ENCODE results near the gene CYP4B1.
A peak's percentile ranks its signal among the peaks of the same experiment; 100 is the strongest.
"Not testable (repeated sequence)": the region's sequence is repeated elsewhere in the genome, so short reads cannot be mapped to it uniquely, and the experiment has no call there.

CYP4B1 gene

DNA sequence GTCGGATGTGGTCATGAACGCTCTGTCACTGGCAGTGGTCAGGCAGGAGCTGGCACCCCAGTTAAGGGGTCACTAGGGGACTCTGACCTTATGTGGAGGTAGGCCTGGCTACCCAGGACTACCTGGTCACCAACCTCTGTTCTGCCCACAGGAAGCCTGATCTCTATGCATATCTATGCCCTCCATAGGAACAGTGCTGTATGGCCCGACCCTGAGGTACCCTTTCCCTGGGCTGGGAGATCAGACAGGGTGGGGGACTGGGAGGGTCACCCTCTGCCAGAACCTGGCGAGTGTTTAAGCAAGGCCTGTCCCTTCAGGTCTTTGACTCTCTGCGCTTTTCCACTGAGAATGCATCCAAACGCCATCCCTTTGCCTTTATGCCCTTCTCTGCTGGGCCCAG lies 19.0 kb downstream of the CYP4B1 start:
- no peak for DNase-seq

DNA sequence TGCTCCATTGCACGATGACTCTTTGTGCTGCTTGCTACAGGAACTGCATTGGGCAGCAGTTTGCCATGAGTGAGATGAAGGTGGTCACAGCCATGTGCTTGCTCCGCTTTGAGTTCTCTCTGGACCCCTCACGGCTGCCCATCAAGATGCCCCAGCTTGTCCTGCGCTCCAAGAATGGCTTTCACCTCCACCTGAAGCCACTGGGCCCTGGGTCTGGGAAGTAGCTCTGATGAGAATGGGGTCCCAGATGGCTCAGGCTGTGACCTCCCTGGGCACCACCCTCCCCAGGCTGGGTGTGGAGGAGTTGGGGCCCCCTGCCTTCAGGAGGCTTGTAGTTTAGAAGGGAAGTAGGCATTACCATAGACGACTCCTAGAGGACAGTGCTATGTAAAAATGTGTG lies 19.7 kb downstream of the CYP4B1 start:
- no peak for DNase-seq

DNA sequence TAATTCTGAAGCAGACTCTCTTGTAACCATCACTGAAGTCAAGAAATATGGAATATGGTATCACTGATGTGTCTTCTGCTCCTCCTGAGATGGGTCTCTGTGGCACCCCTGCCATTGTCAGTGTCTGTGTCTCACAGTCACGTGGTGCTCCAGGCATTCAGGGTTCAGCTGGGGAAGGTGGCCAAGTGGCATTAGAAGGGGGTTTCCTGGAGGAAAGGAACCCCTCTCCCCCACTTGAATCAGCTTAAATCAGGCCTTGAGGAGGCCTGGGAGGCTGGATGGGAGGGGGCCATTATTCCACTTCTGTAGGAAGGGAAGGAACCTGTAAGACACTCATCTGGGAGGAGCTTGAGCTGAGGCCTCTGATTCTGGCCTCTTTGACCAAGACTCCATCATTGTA lies 20.5 kb downstream of the CYP4B1 start:
- DNase-seq: no peak

DNA sequence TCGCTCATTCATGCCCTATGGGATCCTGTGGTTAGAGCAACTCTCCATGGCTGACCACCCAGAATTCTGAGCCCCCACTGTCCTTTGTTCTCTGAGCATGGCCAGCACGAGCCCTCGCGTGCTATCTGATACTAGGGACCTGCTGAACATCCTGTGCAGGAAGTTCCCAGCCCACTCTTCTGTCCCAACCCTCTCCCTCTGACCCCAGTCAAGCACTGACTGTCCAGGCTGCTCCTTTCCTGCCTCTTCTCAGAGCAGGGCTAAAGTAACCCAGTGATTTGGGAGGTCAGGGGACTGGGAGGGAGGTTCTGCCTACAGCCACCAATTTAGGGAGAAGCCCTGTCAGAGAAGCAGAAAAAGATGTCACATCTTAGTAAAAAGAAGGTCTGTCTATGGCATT lies 21.2 kb downstream of the CYP4B1 start:
- no peak for DNase-seq

DNA sequence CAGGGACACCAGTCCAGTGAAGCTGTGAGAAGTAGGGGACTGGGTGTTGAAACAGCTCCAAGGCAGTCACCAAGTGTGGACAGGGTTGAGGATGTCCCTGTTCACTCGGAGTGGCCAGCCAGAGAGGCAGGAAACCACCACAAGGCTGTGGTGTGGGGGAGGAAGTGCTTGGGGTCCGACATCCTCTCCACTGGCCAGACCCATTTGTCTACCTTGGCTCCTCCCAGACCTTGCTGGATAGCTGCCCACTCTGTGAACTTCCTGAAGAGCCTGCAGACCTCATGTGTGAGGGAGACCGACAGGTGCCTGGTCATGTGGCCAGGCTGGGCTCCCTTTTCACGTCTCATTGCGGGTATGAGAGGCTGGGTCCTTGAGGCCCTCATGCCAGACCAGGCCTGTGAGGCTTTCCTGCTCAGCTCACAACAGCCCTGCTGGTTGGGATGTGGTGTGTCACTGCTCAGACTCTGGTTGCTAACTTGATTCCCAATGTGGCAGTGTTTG lies 21.8 kb downstream of the CYP4B1 start:
- no peak for DNase-seq

DNA sequence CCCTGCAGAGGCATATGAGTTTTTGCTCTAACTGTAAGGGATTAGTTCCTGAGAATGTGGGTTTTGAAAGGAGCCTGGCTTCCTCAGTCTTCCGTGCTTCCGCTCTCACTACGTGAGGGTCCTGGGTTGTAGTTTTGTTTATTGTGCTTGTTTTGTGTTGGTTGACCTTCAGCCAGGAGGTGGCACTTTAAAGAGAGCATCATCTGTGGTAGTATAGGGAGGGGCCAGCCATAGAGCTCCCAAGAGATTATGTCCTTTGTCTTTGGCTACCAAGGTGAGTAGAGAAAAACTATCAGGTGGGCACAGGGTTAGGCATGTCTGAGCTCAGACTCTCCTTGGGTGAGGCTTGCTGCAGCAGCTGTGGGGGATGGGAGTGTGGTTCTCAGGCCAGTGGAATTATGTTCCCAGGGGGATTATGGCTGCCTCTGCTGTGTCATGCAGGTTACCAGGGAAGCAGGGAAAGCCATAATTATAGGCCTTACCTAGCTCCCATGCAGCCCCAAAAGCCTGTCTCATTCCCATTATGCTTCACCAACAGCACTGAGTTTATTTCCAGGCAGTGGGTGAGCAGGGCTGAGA lies 23.5 kb downstream of the CYP4B1 start:
- peak; percentile 75 for DNase-seq

DNA sequence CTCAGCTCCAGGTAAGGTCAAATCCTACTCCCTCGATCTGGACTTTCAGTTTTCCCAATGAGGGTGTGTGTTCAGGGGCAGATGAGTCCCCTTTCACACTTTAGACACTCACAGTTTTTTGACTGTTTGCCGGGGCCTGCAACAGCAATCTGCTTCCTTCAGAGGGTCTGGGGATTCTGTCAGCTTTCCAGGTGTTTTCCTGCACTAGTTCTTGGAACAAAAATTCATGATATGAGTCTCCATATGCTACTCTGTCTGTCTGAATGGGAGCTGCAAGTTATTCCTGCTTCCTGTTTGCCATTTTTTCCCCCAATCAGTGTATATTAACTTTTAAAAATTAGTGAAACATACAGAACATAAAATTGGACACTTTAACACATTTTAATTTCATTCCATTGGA lies 24.3 kb downstream of the CYP4B1 start:
- peak; percentile 19 for DNase-seq

DNA sequence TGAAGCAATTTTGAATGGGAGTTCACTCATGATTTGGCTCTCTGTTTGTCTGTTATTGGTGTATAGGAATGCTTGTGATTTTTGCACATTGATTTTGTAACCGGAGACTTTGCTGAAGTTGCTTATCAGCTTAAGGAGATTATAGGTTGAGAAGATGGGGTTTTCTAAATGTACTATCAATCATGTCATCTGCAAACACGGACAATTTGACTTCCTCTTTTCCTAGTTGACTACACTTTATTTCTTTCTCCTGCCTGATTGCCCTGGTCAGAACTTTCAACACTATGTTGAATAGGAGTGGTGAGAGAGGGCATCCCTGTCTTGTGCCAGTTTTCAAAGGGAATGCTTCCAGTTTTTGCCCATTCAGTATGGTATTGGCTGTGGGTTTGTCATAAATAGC lies 28.0 kb downstream of the CYP4B1 start:
- DNase-seq: not testable (repeated sequence)

DNA sequence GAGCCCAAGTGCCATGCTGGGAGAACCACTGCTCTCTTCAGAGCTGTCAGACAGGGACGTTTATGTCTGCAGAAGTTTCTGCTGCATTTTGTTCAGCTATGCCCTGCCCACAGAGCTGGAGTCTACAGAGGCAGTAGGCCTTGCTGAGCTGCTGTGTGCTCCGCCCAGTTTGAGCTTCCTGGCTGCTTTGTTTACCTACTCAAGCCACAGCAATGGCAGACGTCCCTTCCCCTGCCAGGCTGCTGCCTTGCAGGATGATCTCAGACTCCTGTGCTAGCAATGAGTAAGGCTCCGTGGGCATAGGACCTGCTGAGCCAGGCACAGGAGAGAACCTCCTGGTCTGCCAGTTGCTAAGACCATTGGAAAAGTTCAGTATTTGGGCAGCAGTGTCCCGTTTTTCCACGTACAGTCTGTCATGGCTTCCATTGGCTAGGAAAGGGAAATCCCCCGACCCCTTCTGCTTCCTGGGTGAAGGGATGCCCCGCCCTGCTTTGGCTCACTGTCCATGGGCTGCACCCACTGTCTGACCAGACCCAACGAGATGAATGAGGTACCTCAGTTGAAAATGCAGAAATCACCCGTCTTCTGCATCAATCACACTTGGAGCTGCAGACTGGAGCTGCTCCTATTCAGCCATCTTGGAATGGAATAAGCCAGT lies 31.9 kb downstream of the CYP4B1 start:
- DNase-seq: no peak

DNA sequence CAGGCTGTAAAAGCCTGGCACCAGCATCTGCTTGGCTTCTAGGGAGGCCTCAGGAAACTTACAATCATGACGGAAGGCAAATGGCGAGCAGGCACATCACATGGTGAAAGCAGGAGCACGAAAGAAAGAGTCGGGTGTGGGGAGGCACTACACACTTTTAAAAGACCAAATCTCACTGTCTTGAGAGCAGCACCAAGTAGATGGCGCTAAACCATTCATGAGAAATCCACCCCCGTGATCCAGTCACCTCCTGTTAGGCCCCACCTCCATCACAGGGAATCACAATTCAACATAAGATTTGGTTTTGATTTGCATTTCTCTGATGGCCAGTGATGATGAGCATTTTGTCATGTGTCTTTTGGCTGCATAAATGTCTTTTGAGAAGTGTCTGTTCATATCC lies 36.6 kb downstream of the CYP4B1 start:
- not testable (repeated sequence) for DNase-seq

DNA sequence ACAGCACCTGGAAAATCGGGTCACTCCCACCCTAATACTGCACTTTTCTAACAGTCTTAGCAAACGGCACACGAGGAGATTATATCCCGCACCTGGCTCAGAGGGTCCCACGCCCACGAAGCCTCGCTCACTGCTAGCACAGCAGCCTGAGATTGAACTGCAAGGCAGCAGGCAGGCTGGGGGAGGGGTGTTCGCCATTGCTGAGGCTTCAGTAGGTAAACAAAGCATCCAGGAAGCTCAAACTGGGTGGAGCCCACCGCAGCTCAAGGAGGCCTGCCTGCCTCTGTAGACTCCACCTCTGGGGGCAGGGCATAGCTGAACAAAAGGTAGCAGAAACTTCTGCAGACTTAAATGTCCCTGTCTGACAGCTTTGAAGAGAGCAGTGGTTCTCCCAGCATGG lies 47.5 kb downstream of the CYP4B1 start:
- DNase-seq: not testable (repeated sequence)

DNA sequence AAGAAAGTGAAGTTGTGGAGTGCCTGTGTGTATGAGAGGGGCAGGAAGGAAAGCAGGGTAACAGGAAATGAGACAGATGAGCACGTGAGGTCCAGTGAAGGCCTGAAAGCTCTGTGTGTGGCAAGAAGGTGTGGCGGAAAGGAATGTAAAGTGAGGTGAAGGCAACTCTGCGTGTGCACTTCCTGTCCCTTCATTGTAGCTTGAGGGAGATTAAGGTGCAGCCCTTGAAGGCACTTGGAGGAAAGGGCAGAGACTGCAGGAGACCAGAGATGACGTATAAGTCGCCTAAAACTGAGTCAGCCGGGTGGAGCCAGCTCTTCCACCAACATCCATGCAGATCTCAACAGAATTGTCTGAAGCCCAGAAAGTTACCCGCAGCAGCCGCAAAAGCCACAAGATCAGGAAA lies 58.8 kb downstream of the CYP4B1 start:
- not testable (repeated sequence) for DNase-seq

DNA sequence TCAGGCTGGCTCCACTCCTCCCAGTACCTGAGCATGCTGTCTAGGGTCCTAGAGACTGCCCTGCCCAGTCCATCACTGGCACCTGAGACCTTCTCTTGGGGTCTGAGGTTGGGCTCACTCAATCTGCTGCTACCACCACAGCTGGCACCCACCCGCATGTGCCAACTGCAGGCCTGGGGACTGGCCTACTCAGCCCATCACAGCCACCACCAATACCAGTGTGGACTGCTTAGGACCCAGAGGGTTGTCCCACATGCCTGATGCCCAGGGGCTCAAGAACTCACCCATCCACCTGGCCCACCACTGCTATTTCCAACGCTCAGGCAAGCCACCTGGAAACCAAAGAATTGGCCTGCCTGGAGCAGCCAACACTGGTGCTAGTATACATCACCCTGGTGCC lies 63.5 kb downstream of the CYP4B1 start:
- no peak for DNase-seq

Measured in NCI-H2227 treated with DMSO at 0.1 percent for 48 hours (cell line).